ENCODE data around the gene ALDH3B2.
"Not testable (repeated sequence)": the region's sequence is repeated elsewhere in the genome, so short reads cannot be mapped to it uniquely, and the experiment has no call there.

DNA sequence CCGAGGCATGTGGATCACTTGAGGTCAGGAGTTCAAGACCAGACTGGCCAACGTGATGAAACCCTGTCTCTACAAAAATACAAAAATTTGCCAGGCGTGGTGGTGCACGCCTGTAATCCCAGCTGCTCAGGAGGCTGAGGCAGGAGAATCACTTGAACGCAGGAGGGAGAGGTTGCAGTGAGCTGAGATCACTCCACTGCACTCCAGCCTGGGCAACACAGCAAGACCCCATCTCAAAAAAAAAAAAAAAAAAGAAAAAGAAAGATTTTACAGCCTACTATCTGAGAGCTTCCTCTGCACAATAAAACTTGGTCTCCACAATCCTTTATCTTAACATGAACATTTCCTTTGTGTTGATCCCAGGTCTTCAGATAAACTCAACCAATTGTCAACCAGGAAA, 13.7 kb downstream of the ALDH3B2 start:
- TF ChIP-seq, protein P1, sequence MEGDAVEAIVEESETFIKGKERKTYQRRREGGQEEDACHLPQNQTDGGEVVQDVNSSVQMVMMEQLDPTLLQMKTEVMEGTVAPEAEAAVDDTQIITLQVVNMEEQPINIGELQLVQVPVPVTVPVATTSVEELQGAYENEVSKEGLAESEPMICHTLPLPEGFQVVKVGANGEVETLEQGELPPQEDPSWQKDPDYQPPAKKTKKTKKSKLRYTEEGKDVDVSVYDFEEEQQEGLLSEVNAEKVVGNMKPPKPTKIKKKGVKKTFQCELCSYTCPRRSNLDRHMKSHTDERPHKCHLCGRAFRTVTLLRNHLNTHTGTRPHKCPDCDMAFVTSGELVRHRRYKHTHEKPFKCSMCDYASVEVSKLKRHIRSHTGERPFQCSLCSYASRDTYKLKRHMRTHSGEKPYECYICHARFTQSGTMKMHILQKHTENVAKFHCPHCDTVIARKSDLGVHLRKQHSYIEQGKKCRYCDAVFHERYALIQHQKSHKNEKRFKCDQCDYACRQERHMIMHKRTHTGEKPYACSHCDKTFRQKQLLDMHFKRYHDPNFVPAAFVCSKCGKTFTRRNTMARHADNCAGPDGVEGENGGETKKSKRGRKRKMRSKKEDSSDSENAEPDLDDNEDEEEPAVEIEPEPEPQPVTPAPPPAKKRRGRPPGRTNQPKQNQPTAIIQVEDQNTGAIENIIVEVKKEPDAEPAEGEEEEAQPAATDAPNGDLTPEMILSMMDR (IDR thresholded peaks at IDR 0.05): not testable (repeated sequence)
- not testable (repeated sequence) for TF ChIP-seq POLR2A, EP300 (IDR thresholded peaks at IDR 0.05)

All from stomach (tissue), 4 donors.